Endometrial microvascular endothelial cells (primary cell): ENCODE measurements around the gene CACNG5. TPM values are rescaled to one million over a fixed set of nuclear protein-coding genes. Genes with fewer than 3 reads are reported as not detected.

ENCODE experiments used
- in situ Hi-C: cut with HindIII; loops from 2 replicates; pipeline ENCODE4 v1.10.0; 2017; ENCODE audit warnings: low sequenced_read_pairs, low pct_unique_long_range_greater_than_20kb; ENCODE audit errors: inconsistent ontology term
- total RNA-seq: library from RNA; depleted of rRNA; stranded (reverse); fragments of >200 nt; gene quantifications from one replicate; pipeline ENCODE4 v1.2.3, GENCODE V29; 2015; ENCODE audit errors: inconsistent ontology term

Gene CACNG5
- total RNA-seq, 1 donor from 2014 or later: not detected

DNA sequence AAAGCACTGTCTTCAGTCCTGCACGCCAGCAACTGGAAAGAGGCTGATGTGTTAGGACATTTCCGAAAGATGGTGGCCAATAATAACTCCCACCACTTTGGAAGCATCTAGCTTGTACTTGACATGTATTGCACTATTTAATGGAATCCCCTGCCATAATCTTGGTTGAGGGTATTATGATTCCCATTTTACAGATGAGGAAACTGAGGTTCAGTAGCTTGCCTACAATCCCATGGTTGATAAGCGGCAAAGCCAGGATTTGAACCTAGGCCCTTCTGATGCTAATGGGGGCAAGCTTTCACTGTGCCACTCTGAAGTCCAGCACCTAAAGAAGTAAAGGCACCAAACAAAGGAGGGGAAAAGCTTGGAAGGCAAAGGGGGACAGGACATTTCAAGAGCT lies 8.0 kb downstream of the CACNG5 start:
- in situ Hi-C loops: no loop called here

- in situ Hi-C loops: no loop called here
Measured at GRCh38 chr17:66843627-66844026, 8.7 kb downstream of the CACNG5 start.

GRCh38 chr17:66847704-66848103 lies 12.8 kb downstream of the CACNG5 start:
- in situ Hi-C loops: no loop called here

DNA sequence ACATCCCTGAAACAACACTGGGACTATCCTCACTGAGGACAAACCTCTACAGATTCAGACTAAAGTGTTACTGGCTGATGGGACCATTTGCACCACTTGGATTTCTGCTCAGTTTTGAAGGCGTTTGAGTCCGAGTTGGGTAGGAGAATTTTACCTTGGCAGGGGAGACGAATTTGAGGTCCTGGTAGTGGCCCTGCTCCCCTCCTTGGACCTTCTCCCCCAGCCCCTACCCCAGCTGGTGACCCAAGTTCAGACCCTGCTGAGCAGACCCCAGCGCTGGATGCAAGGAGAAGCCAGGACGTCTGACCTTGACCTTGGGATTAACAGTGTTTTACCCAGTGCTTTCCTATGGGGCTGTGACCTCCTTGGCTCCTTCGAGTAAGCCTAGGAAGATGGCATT lies 13.6 kb downstream of the CACNG5 start:
- in situ Hi-C loops: no loop called here

GRCh38 chr17:66849032-66849655 lies 14.2 kb downstream of the CACNG5 start:
- in situ Hi-C loops: no loop called here

DNA sequence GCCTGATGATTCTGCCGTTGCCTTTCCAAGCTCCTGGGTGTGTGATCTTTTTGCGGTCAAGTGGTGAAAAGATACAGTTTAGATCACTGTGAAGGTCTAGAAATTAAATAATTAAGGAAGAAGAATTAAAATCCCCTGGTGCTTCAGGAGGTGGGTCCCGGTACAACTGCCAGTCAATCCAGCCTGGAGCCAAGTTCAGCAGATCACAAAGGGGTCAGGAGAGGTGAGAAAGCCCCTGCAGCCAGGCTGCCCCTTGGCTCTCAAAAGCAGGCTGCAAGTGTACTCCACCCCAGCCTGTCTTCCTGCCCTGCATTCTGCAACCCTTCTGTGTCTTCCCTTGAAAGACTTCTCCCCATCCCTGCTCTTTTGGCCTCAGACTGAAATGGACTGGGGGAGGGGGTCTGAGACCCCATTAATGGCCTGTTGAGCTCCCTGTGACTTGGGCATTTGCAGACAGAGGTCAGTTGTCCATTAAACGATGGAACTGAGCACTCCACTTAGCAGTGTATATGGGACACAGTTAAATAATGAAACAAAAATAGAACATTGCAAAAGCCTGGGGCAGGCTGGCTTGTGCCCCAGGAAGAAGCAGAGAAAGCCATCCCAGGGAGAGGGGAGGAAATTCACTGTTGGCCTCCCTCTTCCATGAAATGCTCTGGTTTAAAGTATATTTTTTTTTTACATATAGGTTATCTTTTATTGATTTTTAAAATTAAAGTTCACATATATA lies 15.1 kb downstream of the CACNG5 start:
- in situ Hi-C loops: no loop called here

GRCh38 chr17:66850692-66851091 lies 15.8 kb downstream of the CACNG5 start:
- in situ Hi-C loops: no loop called here

GRCh38 chr17:66855204-66855603 lies 20.3 kb downstream of the CACNG5 start:
- in situ Hi-C loops: no loop called here

GRCh38 chr17:66858226-66859083 lies 23.5 kb downstream of the CACNG5 start:
- in situ Hi-C loops: no loop called here

DNA sequence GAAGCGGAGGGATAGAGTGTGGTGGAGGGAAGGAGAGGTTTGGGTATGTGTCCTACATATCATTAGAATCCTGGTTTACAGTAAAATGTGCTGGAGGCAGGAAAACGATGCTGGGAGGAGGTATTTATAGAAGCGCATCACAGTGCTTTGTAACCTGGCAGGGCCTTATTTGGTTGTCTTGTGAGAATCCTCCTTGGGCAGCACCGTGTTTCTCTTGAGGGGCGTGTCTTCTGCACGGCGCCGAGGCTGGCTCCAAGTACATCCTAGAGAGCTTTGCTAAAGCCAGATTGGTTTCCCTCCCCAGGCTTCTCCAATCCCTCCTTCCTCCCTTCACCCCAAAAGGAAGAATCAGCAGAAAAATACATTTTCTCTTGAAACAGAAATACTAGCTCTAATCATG lies 24.4 kb downstream of the CACNG5 start:
- in situ Hi-C loops: no loop called here

DNA sequence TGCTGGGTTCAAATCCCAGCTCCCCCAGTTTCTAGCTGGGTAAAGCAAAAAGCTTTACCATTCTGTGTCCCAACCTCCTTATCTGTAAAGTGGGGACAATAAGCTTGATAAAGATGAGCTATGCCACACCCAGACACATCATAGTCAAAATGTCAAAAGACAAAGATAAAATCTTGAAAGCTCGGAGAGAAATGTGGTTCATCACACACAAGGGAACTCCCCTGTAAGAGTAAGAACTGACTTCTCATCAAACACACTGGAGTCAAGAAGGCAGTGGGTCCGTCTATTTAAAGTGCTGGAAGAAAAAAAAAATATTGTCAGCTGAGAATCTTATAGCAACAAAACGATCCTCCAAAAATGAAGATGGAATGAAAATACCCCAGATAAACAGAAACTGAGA lies 25.3 kb downstream of the CACNG5 start:
- in situ Hi-C loops: no loop called here

DNA sequence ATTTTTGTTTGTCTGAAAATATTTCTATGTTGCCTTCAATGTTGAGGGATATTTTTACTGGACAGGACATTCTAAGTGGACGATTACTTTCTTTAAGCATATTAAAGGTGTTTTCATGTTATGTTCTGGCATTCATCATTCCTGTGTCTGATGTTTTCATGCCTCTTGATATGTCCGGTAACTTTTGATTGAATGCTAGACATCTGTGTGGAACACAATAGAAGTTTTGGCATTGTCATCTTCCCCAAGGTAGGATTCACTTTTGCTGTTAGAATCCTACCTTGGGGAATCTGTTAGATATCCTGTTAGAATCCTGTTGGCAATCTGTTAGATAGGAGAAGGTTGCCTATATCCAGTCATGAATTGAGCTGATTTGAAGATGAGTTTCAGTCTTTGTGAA lies 28.9 kb downstream of the CACNG5 start:
- in situ Hi-C loops: no loop called here

DNA sequence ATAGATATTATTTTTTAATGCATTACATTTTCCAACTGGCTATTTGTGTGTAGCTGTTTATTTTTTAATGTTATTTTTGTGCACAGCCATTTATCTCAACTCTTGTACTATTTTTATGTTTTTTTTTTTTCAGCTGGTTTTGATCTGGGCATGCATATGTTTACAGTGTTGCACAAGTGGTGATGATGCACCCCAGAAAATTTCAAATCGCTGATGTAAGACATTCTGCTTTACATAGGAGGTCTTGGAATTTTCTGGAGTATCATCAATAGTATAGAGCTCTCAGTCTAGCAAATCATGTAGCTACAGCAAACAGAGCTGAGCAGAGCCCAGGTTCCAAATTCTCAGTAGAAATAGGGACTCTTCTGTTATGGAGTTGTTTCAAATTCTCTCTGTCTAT lies 30.2 kb downstream of the CACNG5 start:
- in situ Hi-C loops: no loop called here

GRCh38 chr17:66873962-66874361 lies 39.0 kb downstream of the CACNG5 start:
- in situ Hi-C loops: no loop called here

GRCh38 chr17:66884931-66885330 lies 50.0 kb downstream of the CACNG5 start:
- in situ Hi-C loops: no loop called here

GRCh38 chr17:66885417-66885816 lies 50.5 kb downstream of the CACNG5 start:
- in situ Hi-C loops: no loop called here

DNA sequence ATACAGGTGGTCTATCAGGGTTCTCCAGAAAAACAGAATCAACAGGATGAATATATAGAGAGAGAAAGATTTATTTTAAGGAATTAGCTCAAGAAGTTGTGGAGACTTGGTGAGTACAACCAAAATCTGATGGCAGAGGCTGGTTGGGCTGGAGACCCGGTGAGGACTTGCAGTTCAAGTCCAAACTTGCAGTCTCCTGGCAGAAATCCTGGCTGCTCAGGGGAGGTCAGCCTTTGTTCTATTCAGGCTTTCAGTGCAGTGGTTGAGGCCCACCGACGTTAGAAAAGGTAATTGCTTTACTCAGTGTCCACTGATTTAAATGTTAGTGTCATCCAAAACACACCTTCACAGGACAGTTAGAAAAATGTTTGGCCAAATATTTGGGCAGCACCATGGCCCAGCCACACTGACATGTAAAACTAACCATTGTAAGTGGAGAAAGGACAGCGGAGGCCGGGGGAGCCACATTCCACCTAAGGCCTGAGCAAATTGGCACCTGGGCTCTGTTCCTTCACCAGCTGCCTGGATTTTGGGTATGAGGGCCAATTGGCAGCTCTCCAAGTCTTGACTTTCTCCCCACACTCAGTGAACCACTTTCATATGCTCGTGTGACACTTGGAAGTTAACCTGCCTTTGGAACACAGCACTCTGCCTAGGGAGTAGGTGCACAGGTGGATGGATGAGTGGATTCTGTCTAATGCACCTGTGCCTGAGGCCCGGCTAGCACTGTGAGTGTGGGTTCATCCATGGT lies 54.7 kb downstream of the CACNG5 start:
- in situ Hi-C loops: no loop called here

- in situ Hi-C loops: no loop called here
Measured at GRCh38 chr17:66892246-66892645, 57.3 kb downstream of the CACNG5 start.

DNA sequence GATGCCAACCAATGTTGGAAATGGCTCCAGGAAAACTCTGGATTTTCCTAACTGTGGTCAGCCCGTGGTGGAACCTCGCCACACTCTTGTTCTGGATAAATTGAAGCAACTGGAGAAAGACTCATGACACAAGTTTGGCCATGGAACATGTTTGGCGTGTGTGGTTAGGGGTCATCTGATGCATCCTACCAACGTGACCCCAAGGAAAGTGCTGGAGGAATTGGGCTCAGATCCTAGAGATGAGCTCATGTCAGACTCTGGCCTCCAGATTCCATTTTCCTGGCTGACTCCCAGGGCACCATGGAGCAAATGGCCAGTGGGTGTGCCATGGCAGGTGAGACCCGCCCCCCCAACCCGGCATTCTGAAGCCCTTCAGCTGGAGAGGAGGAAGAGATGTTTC lies 58.5 kb downstream of the CACNG5 start:
- in situ Hi-C loops: no loop called here
